G401 (cell line): ENCODE results near the gene SFTPD. TPM values are rescaled to one million over a fixed set of nuclear protein-coding genes. Genes with fewer than 3 reads are reported as not detected.
A peak's percentile ranks its signal among the peaks of the same experiment; 100 is the strongest.
"Not testable (repeated sequence)": the region's sequence is repeated elsewhere in the genome, so short reads cannot be mapped to it uniquely, and the experiment has no call there.

Source experiments
- DNase-seq: peaks from one replicate; pipeline ENCODE4 v3.0.0-alpha.2; 2015; ENCODE audit warnings: low spot score
- in situ Hi-C: cut with HindIII; loops from 2 replicates; pipeline ENCODE4 v1.10.0; 2016; ENCODE audit warnings: low sequenced_read_pairs, mixed read lengths
- total RNA-seq: library from RNA; depleted of rRNA; stranded (reverse); fragments of >200 nt; shearing (Covaris generic); gene quantifications from 2 replicates; pipeline ENCODE4 v1.2.3, GENCODE V29; 2014; rRNA removed

Gene SFTPD
- not detected in 2 replicates for total RNA-seq

GRCh38 chr10:79948976-79949722 lies at the start of gene SFTPD:
Gene SFTPD (minus strand): TSS chr10:79949105. CDS start chr10:79946659, 2,446 bp downstream.
- DNase-seq: no peak

GRCh38 chr10:79995979-79996634 lies 47.2 kb upstream of the SFTPD start:
- DNase-seq: no peak
- in situ Hi-C loops: no loop called here

More at GRCh38 chr10:79948976-79949722, at the start of gene SFTPD:
- in situ Hi-C loops: no loop called here

- in situ Hi-C loops: no loop called here
- no peak for DNase-seq
These were observed 45.7 kb upstream of the SFTPD start for GRCh38 chr10:79994556-79994955.

GRCh38 chr10:79988199-79988598 lies 39.3 kb upstream of the SFTPD start:
- in situ Hi-C loops, DNase-seq: not testable (repeated sequence)

- in situ Hi-C loops, DNase-seq: not testable (repeated sequence)
These were observed 37.8 kb upstream of the SFTPD start for GRCh38 chr10:79986661-79987060.

GRCh38 chr10:79985481-79986072 lies 36.7 kb upstream of the SFTPD start:
- in situ Hi-C loops: no loop called here
- no peak for DNase-seq

- in situ Hi-C loops: no loop called here
- DNase-seq: no peak
These were observed 35.9 kb upstream of the SFTPD start for GRCh38 chr10:79984851-79985250.

- DNase-seq: peak; percentile 11
- in situ Hi-C loops: no loop called here
These were observed 34.5 kb upstream of the SFTPD start for GRCh38 chr10:79983286-79983909.

- DNase-seq: peak; percentile 23
- in situ Hi-C loops: no loop called here
These were observed 34.0 kb upstream of the SFTPD start for GRCh38 chr10:79982861-79983260.

- in situ Hi-C loops: no loop called here
- no peak for DNase-seq
These were observed 33.5 kb upstream of the SFTPD start for GRCh38 chr10:79982362-79982800.

GRCh38 chr10:79981450-79982361 lies 32.8 kb upstream of the SFTPD start:
- peak; percentile 75 for DNase-seq
- in situ Hi-C loops: no loop called here

GRCh38 chr10:79980711-79981110 lies 31.8 kb upstream of the SFTPD start:
- in situ Hi-C loops: no loop called here
- DNase-seq: no peak

- DNase-seq: peak; percentile 76
- in situ Hi-C loops: no loop called here
These were observed 31.2 kb upstream of the SFTPD start for GRCh38 chr10:79979976-79980687.

- DNase-seq: peak; percentile 5
- in situ Hi-C loops: no loop called here
These were observed 30.5 kb upstream of the SFTPD start for GRCh38 chr10:79979310-79979975.

GRCh38 chr10:79976999-79977398 lies 28.1 kb upstream of the SFTPD start:
- in situ Hi-C loops: no loop called here
- DNase-seq: no peak

- in situ Hi-C loops: no loop called here
- DNase-seq: no peak
These were observed 21.2 kb upstream of the SFTPD start for GRCh38 chr10:79970062-79970461.

- in situ Hi-C loops: no loop called here
- no peak for DNase-seq
These were observed 999 bp downstream of the SFTPD start for GRCh38 chr10:79947787-79948424.
